COLO829 (cell line): ENCODE data around the gene DCUN1D2.
"Not testable (repeated sequence)": the region's sequence is repeated elsewhere in the genome, so short reads cannot be mapped to it uniquely, and the experiment has no call there.

ENCODE experiments used
- DNase-seq: peaks from one replicate; pipeline ENCODE4 v3.0.0; 2012; ENCODE audit warnings: low spot score

DCUN1D2 gene

GRCh38 chr13:113490496-113491417, at the start of gene DCUN1D2:
Gene DCUN1D2, minus strand, starts transcription at chr13:113490711. Its CDS starts 42 bp downstream, at chr13:113490669.
- peak; percentile 90 for DNase-seq

- DNase-seq = no peak
These were observed 49.3 kb upstream of the DCUN1D2 start for GRCh38 chr13:113539822-113540221.

GRCh38 chr13:113539176-113539575, 48.7 kb upstream of the DCUN1D2 start:
- DNase-seq = no peak

DNA sequence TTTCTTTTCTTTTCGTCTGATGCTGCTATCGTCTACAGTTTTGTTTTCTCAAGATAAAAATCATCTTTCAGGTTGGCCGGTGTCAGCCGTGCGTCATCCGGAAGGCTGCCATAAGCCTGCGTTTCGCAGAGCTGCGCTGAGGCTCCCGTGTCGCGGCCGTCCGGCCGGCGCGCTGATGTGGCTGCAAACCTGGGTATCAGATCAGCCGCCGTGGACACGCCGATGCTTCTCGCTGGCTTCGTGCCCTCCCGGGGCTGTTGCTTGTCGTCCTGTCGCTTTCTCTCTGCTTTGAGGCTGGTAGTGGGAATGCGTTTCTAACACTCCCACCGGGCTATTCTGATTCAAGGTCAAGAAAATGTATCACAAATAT, 48.2 kb upstream of the DCUN1D2 start:
- no peak for DNase-seq

DNA sequence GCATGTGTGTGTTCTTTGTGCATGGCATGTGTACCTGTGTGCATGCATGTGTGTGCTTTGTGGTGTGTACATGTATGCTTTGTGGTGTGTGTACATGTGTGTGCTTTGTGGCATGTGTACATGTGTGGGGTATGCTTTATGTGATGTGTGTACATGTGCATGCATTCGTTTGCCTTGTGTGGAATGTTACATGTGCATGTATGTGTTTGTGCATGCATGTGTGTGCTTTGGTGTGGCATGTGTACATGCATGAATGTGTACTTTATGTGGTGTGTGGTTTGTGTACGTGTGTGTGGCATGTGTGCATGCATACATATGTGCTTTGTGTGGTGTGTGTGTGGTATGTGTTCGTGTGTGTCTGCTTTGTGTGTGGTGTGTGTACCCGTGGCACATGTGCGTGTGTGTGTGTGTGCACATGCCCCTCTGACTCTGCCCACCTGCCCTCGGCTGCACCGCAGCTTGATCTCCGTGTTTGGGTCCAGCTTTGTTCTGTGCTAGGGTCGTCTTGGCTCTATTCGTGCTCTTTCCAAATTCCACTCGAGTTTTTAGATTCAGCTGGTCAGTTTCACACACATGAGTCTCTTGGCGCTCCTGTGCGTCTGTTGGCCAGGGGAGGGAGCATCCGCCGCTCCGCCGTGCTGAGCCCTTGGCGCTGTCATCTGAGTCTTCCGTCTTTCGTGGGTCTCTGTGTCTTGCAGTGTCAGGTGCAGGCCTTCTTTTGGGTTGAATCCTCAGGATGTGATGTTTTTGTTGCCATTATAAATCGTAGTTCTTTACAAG, 47.6 kb upstream of the DCUN1D2 start:
- DNase-seq = no peak

DNA sequence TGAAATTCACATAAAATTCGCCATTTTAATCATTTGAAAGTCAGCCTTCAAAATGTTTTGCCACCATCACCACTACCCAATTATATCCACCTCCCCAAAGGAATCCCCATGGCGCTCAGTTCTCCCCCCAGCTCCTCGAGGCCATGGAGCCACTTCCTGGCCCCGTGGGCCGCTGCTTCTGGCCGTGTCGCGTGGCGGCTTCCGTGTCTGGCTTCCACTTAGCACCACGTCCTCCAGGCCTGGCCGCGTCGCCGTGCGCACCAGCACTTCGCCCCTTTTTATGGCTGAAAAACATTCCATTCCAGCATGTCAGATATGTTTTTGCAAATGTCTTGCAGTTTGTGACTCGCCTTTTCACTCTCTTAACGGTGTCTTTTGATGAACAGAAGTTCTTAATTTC, 46.7 kb upstream of the DCUN1D2 start:
- DNase-seq = no peak

DNA sequence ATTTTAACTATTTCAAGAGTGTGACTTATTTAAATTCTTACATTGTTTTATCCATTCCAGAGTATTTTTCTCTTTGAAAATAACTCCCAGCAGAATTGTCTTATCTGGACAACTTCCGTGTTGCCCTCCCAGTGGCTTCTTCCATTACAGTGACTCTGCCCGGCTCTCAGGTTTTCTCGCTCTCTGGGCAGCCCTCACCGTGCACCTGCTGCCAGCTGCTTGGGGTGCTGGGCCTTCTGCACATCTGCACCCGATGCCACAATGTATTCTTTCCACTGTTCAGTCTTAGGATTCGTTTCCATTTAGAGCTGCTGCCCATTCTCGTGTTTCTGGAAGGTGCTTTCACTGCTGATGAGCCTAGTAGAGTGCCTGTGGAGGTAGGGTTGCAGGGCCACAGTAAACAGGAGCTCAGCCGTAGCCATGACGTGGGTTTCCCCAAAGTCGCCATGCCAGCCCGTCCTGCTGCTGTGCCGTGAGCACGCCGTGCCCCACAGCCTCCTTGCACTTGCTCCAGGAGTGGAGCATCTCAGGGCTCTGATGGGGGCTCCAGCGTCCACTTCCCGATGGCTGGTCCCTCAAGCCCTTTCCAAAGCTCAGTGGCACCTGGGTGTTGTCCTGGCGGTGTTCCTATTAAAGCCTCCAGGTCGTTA, 46.1 kb upstream of the DCUN1D2 start:
- DNase-seq = no peak

DNA sequence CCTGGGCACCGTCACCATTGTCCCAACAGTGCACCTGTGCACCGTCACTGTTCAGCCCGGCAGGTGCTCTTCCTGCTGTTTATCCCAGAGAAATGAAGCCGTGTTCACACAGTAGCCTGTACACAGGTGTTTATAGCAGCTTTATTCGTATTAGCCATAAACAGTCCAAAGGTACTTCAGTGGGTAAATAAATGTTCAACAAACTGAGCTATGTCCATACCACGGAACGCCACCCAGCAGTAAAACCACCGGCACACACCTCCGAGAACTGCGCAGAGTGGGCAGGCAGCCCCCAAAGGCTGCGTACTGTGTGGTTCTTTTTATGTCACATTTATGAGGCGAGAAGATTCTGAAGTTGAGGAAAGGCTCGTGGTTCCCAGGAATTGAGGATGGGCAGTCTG, 44.9 kb upstream of the DCUN1D2 start:
- no peak for DNase-seq

DNA sequence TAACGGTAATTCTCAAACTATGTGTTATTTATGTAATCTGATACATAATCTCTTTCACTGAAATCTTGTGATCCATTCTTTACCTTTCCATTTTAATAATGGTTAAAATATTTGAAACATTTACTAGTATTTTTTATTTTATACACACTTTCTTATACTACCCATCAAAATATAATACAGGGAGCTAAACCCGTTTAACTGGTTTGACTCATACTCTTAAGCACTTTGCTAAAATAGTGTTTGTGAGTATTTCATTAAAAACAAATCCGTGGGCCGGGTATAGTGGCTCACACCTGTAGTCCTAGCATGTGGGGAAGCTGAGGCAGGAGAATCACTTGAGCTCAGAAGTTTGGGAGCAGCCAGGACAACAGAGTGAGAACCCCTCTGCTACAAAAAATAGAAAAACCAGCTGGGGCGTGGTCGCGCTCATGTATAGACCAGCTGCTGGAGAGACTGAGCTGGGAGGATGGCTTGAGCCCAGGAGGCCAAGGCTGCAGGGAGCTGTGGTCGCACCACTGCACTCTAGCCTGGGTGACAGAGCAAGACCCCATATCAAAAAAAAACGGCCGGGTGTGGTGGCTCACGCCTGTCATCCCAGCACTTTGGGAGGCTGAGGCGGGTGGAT, 43.8 kb upstream of the DCUN1D2 start:
- no peak for DNase-seq

- DNase-seq = no peak
These were observed 42.8 kb upstream of the DCUN1D2 start for GRCh38 chr13:113533161-113533840.

DNA sequence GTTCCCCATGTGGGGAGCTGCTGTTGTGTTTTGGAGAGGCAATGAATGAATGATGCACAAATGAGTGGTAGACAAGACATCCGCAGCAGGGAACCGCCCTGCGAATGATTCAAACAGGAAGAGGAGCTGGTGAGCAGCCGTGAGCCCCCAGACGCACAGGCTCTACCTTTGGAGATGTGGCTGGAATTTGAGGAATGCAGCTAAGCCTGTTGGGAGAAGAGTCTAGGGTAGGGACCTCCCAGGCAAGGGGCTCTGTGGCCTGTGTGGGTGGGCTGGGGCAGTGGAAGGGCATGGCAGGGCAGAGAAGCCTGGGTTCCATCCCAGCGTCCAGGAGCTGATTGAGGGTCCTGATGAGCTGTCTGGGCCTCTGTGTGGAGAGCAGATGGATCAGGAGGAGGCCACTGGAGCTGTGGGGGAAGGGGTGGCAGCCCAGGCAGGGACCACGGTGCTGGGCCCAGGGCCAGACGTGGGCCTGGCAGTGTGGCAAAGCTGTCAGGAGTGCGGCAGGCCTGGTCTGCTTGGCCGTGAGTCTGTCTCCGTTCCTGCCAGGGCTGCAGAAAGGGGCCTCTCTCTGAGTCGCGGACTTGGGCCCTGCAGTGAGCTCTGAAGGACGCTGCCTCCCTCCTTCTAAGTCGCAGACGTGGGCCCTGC, 41.8 kb upstream of the DCUN1D2 start:
- DNase-seq = no peak

GRCh38 chr13:113531041-113531873, 40.7 kb upstream of the DCUN1D2 start:
- no peak for DNase-seq

- DNase-seq = no peak
These were observed 38.3 kb upstream of the DCUN1D2 start for GRCh38 chr13:113528813-113529180.

- DNase-seq = no peak
These were observed 37.7 kb upstream of the DCUN1D2 start for GRCh38 chr13:113528101-113528812.

DNA sequence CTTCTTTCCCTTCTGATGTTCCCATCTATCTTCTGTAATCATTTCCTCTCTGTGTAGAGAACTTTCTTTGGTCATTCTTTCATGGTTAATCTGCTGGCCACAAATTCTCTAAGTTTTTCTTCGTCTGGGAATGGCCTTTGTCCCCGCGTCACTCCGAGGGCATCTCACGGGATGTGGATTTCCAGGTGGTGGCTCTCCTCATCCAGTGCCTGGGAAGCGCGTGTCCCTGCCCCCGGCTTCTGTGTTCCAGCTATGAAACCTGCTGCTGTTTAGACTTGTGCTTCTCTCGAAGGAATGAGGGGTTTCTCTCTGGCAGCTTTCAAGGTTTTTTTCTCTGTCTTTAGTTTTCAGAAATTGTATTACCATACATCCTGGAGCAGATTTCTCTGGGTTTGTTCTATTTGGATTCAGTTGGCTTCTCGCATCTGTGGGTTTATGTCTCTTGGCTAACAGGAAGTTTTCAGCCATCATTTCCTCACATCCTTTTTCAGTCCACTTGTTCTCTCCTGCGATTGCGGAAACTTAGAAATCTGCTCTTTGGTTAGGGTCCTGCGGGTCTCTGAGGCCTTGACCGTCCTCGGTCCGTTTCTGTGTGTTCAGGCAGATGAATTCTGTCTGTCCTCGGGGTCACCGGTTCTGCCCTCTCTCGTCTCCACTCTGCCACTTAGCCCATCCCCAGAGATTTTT, 36.9 kb upstream of the DCUN1D2 start:
- no peak for DNase-seq

DNA sequence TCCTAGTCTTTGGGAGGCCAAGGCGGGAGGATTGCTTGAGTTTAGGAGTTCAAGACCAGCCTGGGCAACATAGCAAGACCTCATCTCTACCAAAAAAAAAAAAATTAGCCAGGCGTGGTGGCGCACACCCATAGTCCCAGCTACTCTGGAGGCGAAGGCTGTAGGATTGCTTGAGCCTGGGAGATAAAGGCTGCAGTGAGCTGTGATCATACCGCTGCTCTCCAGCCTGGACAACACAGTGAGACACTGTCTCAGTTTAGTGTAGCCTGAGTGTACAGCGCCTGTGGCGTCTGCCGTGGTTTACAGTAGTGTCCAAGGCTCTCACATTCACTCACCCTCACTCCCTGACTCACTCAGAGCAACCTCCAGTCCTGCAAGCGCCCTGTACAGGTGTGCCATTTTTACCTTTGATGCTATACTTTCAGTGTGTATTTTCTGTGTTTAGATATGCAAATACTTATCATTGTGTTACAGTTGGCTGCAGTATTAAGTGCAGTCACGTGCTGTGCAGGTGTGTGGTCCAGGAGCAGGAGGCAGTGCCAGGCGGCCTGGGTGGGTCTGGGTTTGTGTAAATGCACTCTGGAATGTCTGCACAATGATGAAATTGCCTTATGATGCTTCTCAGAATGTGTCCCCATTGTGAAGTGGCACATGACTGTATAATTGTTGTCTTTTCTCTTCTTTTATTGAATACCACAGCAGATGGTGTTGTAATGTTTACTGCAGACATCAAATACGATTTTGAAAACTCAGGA, 36.1 kb upstream of the DCUN1D2 start:
- DNase-seq = no peak

GRCh38 chr13:113522438-113522837, 31.9 kb upstream of the DCUN1D2 start:
- DNase-seq = not testable (repeated sequence)

DNA sequence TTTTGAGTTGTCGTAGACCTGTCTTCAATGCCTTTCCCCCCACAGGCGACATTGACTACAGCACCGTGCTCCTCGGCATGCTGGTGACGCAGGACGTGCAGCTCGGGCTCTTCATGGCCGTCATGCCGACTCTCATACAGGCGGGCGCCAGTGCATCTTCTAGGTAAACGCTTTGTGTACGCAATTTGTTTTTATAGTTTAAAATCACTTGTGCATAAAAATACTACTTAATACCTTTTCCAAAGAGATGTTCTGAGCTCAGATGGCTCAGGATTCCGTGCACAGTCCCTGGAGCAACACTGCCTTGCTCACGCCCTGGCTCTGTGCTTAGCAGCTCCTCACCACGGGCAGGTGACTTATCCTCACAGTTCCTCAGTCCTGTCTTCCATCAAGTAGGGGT, 30.1 kb upstream of the DCUN1D2 start:
- no peak for DNase-seq
